Neuronal stem cell (in vitro differentiated cells): ENCODE measurements around the gene PPP1CA.
A peak's percentile ranks its signal among the peaks of the same experiment; 100 is the strongest.

Source experiments
- DNase-seq: peaks from one replicate; pipeline ENCODE4 v3.0.0-alpha.2; 2013; ENCODE audit warnings: low spot score
- H2AFZ ChIP-seq: one replicate; pipeline ENCODE4 v1.6.1; 2013; ENCODE audit warnings: mild to moderate bottlenecking, low read length, inconsistent platforms
- H2AK5ac ChIP-seq: 2 replicates; pipeline ENCODE4 v1.6.1; 2013; ENCODE audit warnings: low read depth, mild to moderate bottlenecking, inconsistent platforms, low read length, moderate library complexity, mixed read lengths
- H2BK120ac ChIP-seq: 2 replicates; pipeline ENCODE4 v1.6.1; 2013; ENCODE audit warnings: low read depth, mild to moderate bottlenecking, inconsistent platforms, low read length, moderate library complexity, mixed read lengths
- H2BK12ac ChIP-seq: one replicate; pipeline ENCODE4 v1.6.1; 2013; ENCODE audit warnings: low read length, inconsistent platforms
- H2BK15ac ChIP-seq: 2 replicates; pipeline ENCODE4 v1.6.1; 2013; ENCODE audit warnings: mild to moderate bottlenecking, low read length, inconsistent platforms, mixed read lengths
- H2BK5ac ChIP-seq: one replicate; pipeline ENCODE4 v1.6.1; 2013; ENCODE audit warnings: inconsistent platforms, mild to moderate bottlenecking, low read length, moderate library complexity
- H3K14ac ChIP-seq: one replicate; pipeline ENCODE4 v1.6.1; 2013; ENCODE audit warnings: low read length, inconsistent platforms
- H3K18ac ChIP-seq: 2 replicates; pipeline ENCODE4 v1.6.1; 2013; ENCODE audit warnings: low read length, inconsistent platforms
- H3K23ac ChIP-seq: 2 replicates; pipeline ENCODE4 v1.6.1; 2013; ENCODE audit warnings: low read depth, mild to moderate bottlenecking, mixed read lengths, low read length, inconsistent platforms; ENCODE audit not compliant: poor library complexity
- H3K27ac ChIP-seq: replicated peaks from 3 replicates; pipeline ENCODE4 v1.5.1; 2013; ENCODE audit warnings: low read length, inconsistent platforms
- H3K27me3 ChIP-seq, 3 experiments: 2 replicates each; pipeline ENCODE4 v1.6.1; 2013; ENCODE audit warnings: low read length in 3 of 3, mild to moderate bottlenecking in 2 of 3, inconsistent platforms in 1 of 3, low read depth in 1 of 3, mixed read lengths in 1 of 3, moderate library complexity in 1 of 3; ENCODE audit not compliant: control insufficient read depth in 3 of 3, insufficient read depth in 3 of 3
- H3K36me3 ChIP-seq, 2 donors: replicated peaks in 1 of 2; 2 replicates each; pipeline ENCODE4 v1.6.1; 2013; ENCODE audit warnings: low read length in 2 of 2; ENCODE audit not compliant: control insufficient read depth in 2 of 2, insufficient read depth in 2 of 2
- H3K4ac ChIP-seq: 2 replicates; pipeline ENCODE4 v1.6.1; 2013; ENCODE audit warnings: inconsistent platforms, mild to moderate bottlenecking, low read length, moderate library complexity
- H3K4me1 ChIP-seq, 2 donors: 1 replicate in 1 of 2; 2 replicates in 1 of 2; pipeline ENCODE4 v1.6.1; 2013; ENCODE audit warnings: low read length in 2 of 2, low read depth in 1 of 2; ENCODE audit not compliant: control insufficient read depth in 2 of 2, insufficient read depth in 1 of 2
- H3K4me2 ChIP-seq: one replicate; pipeline ENCODE4 v1.6.1; 2013; ENCODE audit warnings: mild to moderate bottlenecking, low read length, inconsistent platforms; ENCODE audit not compliant: insufficient read depth, poor library complexity, severe bottlenecking
- H3K4me3 ChIP-seq, 2 donors: 2 replicates each; pipeline ENCODE4 v1.5.1; 2013; ENCODE audit warnings: low read length in 2 of 2, mild to moderate bottlenecking in 2 of 2, inconsistent platforms in 1 of 2, moderate library complexity in 1 of 2
- H3K79me1 ChIP-seq: one replicate; pipeline ENCODE4 v1.6.1; 2013; ENCODE audit warnings: low read depth, mild to moderate bottlenecking, inconsistent platforms, low read length, moderate library complexity
- H3K9ac ChIP-seq: one replicate; pipeline ENCODE4 v1.6.1; 2013; ENCODE audit warnings: mild to moderate bottlenecking, low read depth, low read length, inconsistent platforms; ENCODE audit not compliant: poor library complexity
- H3K9me3 ChIP-seq, 2 donors: replicated peaks in 1 of 2; 2 replicates each; pipeline versions ENCODE3 to v1.6.1; 2013; ENCODE audit warnings: low read length in 2 of 2, mild to moderate bottlenecking in 2 of 2, inconsistent platforms in 1 of 2, low read depth in 1 of 2, mixed read lengths in 1 of 2, moderate library complexity in 1 of 2; ENCODE audit not compliant: control insufficient read depth in 2 of 2, insufficient read depth in 1 of 2
- H4K8ac ChIP-seq: one replicate; pipeline ENCODE4 v1.6.1; 2013; ENCODE audit warnings: low read depth, mild to moderate bottlenecking, inconsistent platforms, low read length, moderate library complexity
- H4K91ac ChIP-seq: one replicate; pipeline ENCODE4 v1.6.1; 2013; ENCODE audit warnings: low read length, low read depth, mild to moderate bottlenecking, inconsistent platforms; ENCODE audit not compliant: poor library complexity
- WGBS, 2 donors: extraction: QIAGEN DNeasy Blood & Tissue Kit; methylation state at CpG; one replicate each; pipeline ENCODE4 v1.1.7; 2013; ENCODE audit warnings: missing lambda C conversion rate in 2 of 2, mixed read lengths in 1 of 2; ENCODE audit not compliant: insufficient read length in 2 of 2, insufficient replicate concordance in 1 of 2; ENCODE audit errors: extremely low coverage in 2 of 2; 5-methylcytosine and 5-hydroxymethylcytosine counted together

Gene PPP1CA

GRCh38 chr11:67382276-67383136, 19.2 kb downstream of the PPP1CA start:
- DNase-seq: peak; percentile 75
- H4K91ac ChIP-seq: no peak overlapping the region
- no peaks in the 10 kb centered on the region for H3K79me1 ChIP-seq
- no peak overlapping the region for H2BK5ac ChIP-seq
- no peak overlapping the region for H3K23ac ChIP-seq
- H3K4me2 ChIP-seq: no peak overlapping the region
- no peak overlapping the region for H2BK15ac ChIP-seq
- H3K14ac ChIP-seq: no peak overlapping the region
- no peak overlapping the region for H3K18ac ChIP-seq
- H3K27ac ChIP-seq: no peak overlapping the region
- peaks cover 3 to 10% of the 10 kb centered on the region in 2 donors for H3K4me1 ChIP-seq
- H3K4ac ChIP-seq: no peak overlapping the region
- peak overlapping the region; percentile 47 for H2AFZ ChIP-seq
- H3K9ac ChIP-seq: peak overlapping the region; percentile 67
- no peak overlapping the region for H3K4me3 ChIP-seq
- no peaks in the 10 kb centered on the region for H3K36me3 ChIP-seq
- no peaks in the 10 kb centered on the region for H3K9me3 ChIP-seq
- H2AK5ac ChIP-seq: no peak overlapping the region
- H3K27me3 ChIP-seq: peaks cover 0 to 1% (median 0%) of the 10 kb centered on the region in 3 experiments
- H2BK120ac ChIP-seq: no peak overlapping the region
- no peak overlapping the region for H2BK12ac ChIP-seq
- no CpG with 5 or more reads among the region's 16 CpGs for WGBS, 2 donors
- H4K8ac ChIP-seq: no peak overlapping the region

DNA sequence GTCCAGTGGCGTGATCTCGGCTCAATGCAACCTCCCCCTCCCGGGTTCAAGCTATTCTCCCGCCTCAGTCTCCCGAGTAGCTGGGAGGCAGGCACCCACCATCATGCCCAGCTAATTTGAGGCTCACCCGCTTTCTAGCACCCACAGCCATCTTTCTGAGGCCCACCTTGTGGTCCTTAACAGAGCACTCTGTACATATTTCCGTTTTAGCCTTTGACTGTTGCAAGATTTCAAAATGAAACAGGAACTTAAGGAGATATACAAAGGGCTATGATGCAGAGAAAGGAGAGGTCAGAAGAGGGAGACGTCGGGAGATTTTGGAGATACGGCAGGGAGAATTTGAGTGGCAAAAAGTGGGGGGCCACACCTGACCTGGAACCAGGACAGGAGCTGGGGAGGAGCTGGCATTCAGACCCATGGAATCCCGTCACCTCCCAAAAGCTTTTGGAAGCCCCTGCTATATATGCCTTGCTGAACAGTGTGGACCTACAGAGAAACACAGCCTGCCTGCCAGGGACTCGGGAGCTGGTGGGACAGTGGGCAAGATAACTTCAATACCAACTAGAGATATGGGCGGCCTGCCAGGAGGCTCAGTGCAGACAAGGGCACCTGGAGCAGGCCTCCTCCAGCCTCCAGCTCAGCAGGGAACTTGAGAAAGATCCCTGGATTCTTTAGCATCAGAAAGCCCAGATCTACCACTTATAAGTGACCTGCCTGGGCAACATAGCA, 20.2 kb downstream of the PPP1CA start:
- no peak overlapping the region for H4K91ac ChIP-seq
- H3K36me3 ChIP-seq: no peaks in the 10 kb centered on the region
- H2BK12ac ChIP-seq: no peak overlapping the region
- peak overlapping the region; percentile 9 for H3K18ac ChIP-seq
- H3K9me3 ChIP-seq: no peaks in the 10 kb centered on the region
- no peak overlapping the region for H2AFZ ChIP-seq
- H3K14ac ChIP-seq: no peak overlapping the region
- no peak overlapping the region for H2BK120ac ChIP-seq
- H2AK5ac ChIP-seq: peak overlapping the region; percentile 60
- H2BK5ac ChIP-seq: peak overlapping the region; percentile 3
- no peak overlapping the region for H3K4me3 ChIP-seq
- H3K23ac ChIP-seq: no peak overlapping the region
- no peak for DNase-seq
- no peaks in the 10 kb centered on the region for H3K79me1 ChIP-seq
- no CpG with 5 or more reads among the region's 13 CpGs for WGBS, 2 donors
- no peak overlapping the region for H3K4ac ChIP-seq
- H3K27me3 ChIP-seq: peaks cover 0 to 6% (median 0%) of the 10 kb centered on the region in 3 experiments
- peaks cover 5 to 12% of the 10 kb centered on the region in 2 donors for H3K4me1 ChIP-seq
- no peak overlapping the region for H3K9ac ChIP-seq
- H4K8ac ChIP-seq: no peak overlapping the region
- no peak overlapping the region for H3K4me2 ChIP-seq
- no peak overlapping the region for H3K27ac ChIP-seq
- no peak overlapping the region for H2BK15ac ChIP-seq

GRCh38 chr11:67379061-67380058, 22.3 kb downstream of the PPP1CA start:
- Histone ChIP-seq H3K18ac (peak overlapping the region; percentile 48), H3K9me3 (no peaks in the 10 kb centered on the region), H2AK5ac (peak overlapping the region; percentile 89), H4K91ac (no peak overlapping the region), H3K4me3 (no peak overlapping the region), H3K23ac (peak overlapping the region; percentile 89), H2AFZ (no peak overlapping the region), H3K4me2 (no peak overlapping the region), H4K8ac (peak overlapping the region; percentile 65), H3K4ac (no peak overlapping the region), H2BK15ac (peak overlapping the region; percentile 78), H2BK120ac (no peak overlapping the region), H3K79me1 (no peaks in the 10 kb centered on the region), H3K4me1 (peaks cover 24 to 27% of the 10 kb centered on the region in 2 donors), H2BK5ac (peak overlapping the region; percentile 66), H3K27ac (no peak overlapping the region), H3K9ac (no peak overlapping the region), H3K14ac (peak overlapping the region; percentile 63), H3K27me3 (peaks cover 0 to 6% (median 0%) of the 10 kb centered on the region in 3 experiments), H2BK12ac (peak overlapping the region; percentile 93), H3K36me3 (no peaks in the 10 kb centered on the region)
- DNase-seq: no peak
- whole genome bisulfite sequencing, 2 donors: no CpG with 5 or more reads among the region's 23 CpGs
